ENCODE data around the gene TLR7.
A peak's percentile ranks its signal among the peaks of the same experiment; 100 is the strongest.

DNA sequence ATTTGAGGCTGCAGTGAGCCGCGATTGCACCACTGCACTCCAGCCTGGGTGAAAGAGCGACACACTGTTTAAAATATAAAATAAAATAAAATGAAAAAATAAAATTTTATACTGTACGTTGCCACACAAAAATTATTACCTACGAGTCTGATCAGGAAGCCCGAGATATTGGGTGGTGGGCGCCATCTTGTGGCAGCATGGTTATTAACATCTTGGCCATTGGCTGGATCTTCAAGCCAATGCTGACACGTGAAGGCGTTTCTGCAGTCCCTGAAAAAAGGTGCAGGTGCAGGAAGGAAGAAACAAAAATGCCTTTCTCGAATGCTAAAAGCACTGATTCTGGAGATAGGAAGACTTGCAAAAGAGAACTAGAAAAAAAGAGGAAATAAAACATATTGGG is 34.6 kb downstream of the TLR7 start:
- TF ChIP-seq, protein P1, sequence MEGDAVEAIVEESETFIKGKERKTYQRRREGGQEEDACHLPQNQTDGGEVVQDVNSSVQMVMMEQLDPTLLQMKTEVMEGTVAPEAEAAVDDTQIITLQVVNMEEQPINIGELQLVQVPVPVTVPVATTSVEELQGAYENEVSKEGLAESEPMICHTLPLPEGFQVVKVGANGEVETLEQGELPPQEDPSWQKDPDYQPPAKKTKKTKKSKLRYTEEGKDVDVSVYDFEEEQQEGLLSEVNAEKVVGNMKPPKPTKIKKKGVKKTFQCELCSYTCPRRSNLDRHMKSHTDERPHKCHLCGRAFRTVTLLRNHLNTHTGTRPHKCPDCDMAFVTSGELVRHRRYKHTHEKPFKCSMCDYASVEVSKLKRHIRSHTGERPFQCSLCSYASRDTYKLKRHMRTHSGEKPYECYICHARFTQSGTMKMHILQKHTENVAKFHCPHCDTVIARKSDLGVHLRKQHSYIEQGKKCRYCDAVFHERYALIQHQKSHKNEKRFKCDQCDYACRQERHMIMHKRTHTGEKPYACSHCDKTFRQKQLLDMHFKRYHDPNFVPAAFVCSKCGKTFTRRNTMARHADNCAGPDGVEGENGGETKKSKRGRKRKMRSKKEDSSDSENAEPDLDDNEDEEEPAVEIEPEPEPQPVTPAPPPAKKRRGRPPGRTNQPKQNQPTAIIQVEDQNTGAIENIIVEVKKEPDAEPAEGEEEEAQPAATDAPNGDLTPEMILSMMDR (IDR thresholded peaks at IDR 0.05) = peak; percentile 40 to 70 (median 58)
- no peak for TF ChIP-seq POLR2A (IDR thresholded peaks at IDR 0.05)

All from heart left ventricle (tissue), 13 donors.